ENCODE results near the gene SMCHD1.
A peak's percentile ranks its signal among the peaks of the same experiment; 100 is the strongest.

Gene SMCHD1

DNA sequence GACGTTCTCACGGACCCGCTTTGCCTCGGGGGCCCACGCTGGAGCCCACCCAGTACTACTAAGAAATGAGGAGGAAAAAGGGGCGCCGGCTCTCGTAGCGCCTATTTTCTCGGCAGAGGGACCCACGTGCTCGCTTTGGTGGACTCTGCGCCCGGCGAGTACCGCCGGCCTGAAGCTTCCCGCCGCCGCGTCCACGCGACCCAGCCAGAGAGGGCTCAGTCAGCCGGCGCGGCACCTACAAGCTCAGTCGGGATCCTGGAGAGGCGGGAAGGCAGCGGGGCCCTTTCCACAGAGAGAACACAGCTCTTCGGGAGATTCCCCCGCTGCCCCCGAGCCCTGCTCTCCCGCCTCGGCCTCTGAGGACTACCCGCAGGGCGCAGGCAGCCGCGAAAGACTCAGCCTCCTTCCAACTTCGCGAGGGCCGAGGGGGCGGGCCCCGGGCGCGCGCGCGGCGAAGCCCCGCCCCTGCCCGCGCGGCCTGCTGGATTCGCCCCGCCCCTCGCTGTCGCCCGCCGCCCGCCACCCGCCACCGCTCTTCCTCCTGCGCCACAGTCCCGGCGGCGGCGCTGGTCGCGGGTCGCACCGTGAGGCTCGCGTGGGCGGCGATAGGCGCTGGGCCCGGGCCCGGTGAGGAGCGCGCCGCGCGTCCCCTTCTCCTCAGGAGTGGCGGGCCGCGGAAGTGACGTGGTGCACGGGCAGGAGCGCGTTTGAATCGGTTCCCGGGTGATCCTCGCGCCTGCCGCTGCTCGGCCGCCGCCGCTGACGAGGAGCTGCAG, at the start of gene SMCHD1:
Gene SMCHD1 (plus strand): TSS at position 549 of the 776 bp plus-strand sequence. CDS start 350 bp downstream, outside the sequence.
- DNase-seq (ENCODE audit: low read depth): peak; percentile 84

DNA sequence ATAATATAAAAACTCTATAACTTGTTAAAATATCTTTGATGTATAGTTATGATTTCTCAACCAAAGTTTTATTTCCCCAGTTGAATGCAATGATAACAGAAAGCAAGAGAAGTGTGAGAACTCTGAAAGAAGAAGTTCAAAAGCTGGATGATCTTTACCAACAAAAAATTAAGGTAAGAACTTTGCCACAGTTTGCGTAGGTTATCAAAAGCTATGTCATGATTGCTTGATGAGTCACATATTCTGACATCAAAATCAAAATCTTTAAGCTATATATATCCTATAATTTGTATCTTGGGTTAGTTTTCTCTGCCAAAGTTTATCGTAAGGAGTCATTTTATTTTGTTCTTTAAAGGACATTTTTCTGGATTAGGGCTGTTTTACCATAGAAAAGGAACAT, 49.2 kb upstream of the SMCHD1 start:
- no peak for DNase-seq (ENCODE audit: low read depth)

DNA sequence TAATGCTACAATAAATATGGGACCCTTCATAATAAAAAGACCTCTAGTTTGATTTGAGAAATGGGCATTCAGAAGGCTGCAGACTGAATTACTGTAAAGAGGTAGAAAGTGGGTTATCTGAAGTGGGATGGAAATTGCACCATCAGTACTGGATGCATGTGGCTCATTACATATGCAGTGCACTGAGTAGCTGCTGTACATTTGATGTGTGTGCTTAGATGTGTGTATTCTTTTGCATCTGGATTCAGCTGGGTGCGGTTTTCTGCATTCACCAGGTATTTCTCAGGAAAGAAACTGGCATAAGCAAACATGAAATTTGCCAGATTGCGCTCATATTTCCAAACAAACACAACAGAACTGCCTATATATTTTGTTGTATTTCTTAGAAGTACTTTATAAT, 45.9 kb upstream of the SMCHD1 start:
- no peak for DNase-seq (ENCODE audit: low read depth)

DNA sequence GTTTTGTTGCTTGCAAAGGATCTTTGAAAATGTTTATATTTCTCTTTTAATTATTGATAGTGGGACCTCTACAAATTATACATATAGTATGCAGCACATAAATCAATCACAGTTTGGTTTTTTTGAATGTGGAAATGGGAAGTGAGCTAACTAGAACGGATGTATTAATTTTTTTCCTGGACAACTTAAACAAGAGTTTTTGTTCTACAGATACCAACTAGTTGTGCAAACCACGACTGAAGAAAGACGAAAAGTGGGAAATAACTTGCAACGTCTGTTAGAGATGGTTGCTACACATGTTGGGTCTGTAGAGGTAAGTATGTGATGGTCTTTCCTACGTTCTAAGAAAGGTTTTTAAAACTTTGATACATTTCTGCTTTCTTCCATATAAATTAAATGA, 45.0 kb upstream of the SMCHD1 start:
- no peak for DNase-seq (ENCODE audit: low read depth)

DNA sequence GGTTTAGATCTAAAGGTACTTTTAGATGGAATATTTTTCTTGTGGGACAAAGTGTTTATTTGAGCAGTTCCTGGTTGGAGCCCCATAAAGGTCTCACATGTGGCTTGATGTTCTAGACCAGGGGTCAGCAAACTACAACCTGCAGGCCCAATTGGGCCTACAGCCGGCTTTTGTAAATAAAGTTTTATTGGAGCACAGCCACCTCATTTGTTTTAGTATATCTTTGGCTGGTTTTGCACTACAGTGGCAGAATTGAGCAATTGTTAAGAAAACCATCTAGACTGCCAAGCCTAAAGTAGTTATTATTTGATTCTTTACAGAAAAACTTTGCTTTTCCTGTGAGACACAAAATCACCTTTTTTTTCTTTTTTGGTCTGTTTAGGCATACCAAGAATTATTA, 42.5 kb upstream of the SMCHD1 start:
- no peak for DNase-seq (ENCODE audit: low read depth)

DNA sequence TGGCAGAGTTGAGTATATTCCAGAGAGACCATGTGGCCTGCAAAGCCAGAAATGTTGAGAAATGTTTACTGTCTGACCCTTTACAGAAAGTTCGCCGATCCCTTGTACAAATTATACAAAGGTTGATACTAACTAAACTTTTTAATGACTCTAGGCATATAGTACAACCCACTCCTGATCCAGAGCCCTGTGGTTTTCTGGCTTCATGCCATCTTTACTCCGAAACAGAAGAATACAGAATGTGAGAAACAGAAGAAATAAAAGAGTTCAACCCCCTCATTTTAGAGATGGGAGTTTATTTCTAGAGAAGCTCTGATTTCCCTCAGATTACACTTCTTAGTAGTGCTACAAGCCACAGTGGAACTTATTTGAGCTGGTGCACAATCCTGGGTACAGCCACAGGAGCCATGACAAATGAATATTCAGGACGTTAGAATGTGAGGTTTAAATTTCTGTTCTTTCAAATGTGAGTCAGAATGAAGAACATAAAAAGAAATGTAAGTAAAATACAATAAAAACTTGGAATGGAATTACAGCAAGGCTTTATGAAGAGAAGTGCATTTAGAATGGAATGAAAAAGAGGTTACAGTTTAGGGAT, 38.0 kb upstream of the SMCHD1 start:
- peak; percentile 25 for DNase-seq (ENCODE audit: low read depth)

DNA sequence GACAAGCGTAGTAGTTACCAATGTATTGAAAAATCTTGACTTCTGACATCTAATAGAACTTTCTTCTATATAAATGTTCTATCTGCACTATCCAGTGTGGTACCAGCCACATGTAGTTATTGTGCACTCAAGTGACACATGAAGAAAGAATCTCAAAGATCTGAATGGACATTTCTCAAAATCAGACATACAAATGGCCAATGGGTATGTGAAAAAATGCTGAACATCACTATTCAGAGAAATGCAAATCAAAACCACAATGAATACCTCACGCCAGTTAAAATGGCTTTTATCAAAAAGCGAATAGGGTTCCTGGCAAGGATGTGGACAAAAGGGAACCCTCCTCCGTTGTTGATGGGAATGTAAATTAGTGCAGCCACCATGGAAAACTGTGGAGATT, 37.5 kb upstream of the SMCHD1 start:
- DNase-seq (ENCODE audit: low read depth): peak; percentile 48

DNA sequence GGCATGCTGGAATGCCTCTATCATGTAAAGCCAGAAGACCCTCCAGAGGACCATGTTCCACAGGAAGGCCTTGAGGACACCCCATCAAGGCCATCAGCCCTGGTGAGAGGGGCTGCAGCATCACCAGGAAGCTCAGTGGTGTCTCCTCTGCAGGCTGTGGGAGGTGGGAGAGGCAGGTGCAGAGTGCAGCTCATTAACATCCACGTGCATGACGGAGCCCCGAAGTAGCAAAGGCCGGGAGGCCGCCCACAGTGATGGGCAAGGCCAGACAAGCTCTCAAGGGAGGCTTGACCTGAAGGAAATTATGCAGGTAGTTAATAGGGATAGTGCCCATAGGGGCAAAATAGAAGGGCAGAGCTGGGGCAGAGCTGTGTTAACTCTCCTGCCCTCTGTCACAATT, 30.3 kb upstream of the SMCHD1 start:
- DNase-seq (ENCODE audit: low read depth): no peak

DNA sequence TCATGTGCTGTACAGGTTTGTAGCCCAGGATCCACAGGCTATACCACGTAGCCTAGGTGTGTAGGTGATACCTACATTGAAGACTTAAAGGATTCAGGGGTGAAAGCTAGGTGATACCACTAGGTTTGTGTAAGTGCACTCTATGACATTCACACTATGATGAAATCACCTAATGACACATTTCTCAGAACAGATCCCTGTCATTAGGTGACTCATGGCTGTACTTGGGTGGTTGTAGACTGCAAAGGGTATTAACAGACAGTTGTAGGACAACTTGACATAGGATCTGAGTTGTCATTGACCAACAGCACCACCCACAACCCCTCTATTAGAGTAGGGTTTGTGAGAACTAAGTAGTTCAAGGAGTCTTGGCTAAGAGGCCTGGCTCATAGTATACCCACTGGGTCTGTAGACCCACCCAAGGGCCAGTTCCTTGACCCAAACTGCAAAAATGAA, 27.7 kb upstream of the SMCHD1 start:
- peak; percentile 66 for DNase-seq (ENCODE audit: low read depth)

DNA sequence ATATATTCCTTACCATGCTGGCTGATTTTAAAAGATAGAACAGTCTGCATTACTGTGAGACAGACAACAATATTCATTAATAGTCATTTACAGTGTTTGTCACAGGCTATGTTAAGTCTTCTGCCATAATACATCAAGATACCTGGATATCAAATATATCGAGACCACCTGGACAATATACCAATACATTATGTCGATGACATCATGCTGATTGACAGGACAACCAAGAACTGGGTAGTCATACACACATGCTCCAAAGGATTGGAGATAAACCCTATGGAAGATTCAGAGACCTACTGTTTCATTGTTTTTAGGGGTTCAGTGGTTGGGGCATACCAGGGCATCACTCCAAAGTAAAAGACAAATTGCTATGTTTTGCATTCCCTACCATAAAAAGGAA, 26.5 kb upstream of the SMCHD1 start:
- no peak for DNase-seq (ENCODE audit: low read depth)

DNA sequence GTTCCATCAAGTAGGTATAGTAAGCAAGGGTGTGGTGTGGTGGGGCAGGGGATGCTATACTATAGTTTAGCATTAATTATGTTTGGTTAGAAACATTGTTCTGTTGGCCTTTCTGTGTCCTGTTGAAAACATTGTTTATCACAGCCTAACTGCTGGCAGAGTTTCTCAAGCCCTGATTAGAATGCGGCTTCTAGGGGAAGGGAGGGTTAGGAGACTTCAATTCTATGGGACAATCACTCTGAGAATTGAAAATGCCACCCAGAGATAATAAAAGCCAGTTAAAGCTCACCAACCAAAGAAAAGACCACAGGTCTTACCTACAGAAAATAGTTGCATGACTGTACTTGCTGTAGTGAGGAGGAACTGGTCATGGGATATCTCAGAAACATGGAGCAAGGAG, 19.9 kb upstream of the SMCHD1 start:
- DNase-seq (ENCODE audit: low read depth): no peak

DNA sequence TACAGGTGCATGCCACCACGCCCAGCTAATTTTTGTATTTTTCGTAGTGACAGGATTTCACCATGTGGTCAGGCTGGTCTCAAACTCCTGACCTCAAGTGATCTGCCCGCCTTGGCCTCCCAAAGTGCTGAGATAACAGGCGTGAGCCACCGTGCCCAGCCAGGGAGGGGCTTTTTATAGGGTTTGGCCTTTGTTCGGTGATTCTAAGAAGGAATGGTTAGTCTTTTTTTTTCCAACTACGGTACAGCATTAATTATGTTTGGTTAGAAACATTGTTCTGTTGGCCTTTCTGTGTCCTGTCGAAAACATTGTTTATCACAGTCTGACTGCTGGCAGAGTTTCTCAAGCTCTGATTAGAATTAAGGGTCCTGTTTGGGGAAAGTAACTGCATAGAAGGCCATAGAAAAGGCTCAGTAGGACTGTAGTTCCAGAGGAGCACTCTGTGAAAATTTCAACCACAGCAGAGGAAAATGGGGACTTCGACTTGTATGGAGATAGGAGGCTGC, 19.3 kb upstream of the SMCHD1 start:
- no peak for DNase-seq (ENCODE audit: low read depth)

DNA sequence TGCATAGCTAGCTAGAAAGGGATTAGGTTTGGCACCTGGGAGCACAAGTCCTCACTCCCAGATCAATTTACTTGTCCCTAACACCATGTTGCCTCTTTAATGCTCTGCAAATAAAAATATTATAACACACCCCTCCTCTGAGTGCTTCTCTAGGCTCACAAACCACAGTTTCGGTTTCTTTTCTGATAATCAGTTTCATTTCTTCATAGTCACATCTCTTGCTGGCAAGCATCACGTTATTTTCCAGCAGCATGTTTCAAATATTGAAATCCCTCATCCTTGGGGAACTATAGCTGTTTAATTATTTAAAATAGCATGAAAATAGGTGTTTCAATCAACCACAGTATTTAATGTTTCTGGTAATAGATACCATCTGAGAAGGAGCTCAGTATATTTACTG, 13.9 kb upstream of the SMCHD1 start:
- DNase-seq (ENCODE audit: low read depth): peak; percentile 38

DNA sequence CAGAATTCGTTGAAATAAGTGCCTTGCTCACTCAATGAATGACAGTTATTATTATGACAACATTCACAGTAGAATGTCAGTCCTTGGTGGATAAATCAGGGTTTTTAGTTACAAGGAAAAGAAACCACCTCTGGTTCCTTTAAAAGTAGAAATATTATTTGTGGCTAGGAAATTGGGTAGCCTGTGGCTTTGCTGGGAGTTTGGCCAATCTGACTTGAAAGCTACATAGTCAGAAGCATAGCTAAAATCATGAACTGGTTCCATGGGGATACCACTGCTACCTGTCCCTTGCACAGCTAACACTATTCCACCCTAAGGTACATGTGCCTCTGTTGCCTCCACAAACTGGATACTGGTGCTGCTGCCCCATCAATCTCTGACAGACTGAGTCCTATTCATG, 12.8 kb upstream of the SMCHD1 start:
- DNase-seq (ENCODE audit: low read depth): no peak

DNA sequence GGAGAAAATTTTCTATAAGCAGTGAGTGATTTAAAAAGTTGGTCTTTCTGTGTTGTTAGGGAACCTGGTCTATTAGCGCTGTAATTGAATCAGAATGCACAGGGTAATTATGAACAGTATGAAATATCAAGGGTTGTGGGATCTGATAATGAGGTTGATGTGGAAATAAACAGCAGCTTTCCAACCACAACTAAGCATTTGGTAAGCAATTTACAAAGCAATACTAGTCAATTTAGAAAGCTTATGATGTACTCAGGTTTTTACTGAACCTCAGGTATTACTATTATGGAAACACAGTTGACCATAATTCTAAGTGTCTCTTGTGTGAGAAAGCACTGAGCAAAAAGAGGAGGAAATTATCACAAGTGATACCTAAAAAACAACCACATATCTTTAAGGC, 11.0 kb upstream of the SMCHD1 start:
- no peak for DNase-seq (ENCODE audit: low read depth)

DNA sequence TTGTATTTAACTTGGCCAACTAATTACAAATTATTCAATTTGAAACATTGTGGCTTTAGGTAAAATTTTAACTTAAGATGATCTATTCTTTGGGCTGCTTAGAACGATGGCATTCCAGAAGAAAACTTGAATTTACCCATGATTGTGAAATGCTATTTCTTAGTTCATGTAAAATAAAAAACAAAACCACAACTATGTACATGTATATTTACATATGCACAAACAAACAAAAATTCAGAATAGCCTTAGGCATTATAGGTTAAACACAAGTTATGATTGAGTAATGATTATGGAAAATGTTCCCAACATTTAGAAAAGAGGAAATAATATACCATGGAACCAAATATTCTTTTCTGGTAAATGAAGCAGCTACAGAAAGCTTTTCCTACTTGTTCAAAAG, 3.5 kb upstream of the SMCHD1 start:
- peak; percentile 18 for DNase-seq (ENCODE audit: low read depth)

DNA sequence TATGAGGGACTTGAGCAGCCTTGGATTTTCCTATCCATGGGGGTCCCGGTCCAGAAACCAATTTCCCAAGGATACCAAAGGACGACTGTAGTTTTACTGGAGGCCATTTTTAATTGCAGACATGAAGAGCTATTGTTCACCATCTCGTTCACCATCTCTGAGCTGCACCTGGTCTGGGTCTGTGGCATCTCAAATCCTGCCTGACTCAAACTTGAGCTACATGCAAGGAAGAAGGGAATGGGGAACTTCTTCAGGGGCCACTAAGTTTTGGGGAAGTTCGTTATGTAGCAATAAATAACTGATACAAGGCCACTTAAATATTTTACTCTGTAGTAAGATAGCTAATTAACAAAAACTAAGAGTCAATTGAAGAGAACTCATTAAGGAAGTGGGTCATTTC, 2.1 kb upstream of the SMCHD1 start:
- DNase-seq (ENCODE audit: low read depth): no peak

DNA sequence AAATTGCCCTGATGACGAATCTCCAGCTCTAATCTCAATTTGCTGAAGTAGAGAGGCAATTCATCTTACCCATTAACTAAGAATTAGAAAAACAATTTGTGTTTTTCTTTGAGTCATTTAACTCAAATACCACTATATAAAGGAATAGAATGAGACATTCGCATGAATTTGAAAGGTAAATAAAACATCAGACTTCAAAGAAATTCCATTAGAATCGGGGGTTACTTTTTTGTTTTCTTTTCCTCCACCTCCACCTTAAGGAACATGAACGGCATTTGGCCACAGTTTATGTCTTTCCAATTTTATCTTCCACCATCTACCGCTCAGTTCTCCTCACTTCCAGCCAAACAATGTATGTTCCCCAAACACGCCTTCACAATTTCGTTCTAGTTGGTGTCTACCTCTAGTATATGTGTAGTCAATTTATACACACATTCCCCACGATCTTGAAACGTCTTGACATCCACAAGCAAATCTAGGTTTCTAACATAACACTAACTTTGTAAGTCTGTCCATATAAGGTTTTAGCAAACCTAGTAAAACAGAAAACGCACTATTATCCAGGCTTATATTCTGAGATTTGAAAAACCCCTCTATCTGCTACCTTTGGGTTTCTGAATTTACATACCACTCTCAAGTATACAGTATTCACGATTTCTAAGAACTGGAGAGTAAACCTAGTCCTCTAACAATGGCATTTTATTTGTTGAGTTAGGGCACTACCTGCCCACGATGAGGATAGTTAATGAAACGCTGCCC, 1.2 kb upstream of the SMCHD1 start:
- peak; percentile 3 for DNase-seq (ENCODE audit: low read depth)

DNA sequence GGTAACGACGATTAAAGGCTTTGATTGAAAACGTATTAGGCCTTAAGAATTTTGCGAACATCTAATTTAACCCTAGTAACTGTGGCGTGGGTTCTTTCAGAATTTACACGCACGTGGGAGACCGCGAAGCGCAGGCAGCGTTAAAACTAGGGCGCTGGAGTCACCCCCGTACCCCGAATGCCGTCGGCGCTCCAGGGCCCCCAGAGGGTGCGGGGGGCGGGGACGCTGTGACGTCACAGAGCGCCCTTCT, 673 bp upstream of the SMCHD1 start:
- peak; percentile 54 for DNase-seq (ENCODE audit: low read depth)

DNA sequence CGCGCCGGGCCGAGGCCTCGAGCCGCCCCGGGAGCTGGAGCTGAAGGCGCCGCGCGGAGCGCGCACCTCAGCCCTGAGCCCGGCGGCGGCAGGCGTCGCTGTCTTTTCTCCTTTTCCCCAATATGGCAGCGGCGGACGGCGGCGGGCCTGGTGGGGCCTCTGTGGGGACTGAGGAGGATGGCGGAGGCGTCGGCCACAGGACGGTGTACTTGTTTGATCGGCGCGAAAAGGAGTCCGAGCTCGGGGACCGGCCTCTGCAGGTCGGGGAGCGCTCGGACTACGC, 369 bp downstream of the SMCHD1 start:
- no peak for DNase-seq (ENCODE audit: low read depth)

DNA sequence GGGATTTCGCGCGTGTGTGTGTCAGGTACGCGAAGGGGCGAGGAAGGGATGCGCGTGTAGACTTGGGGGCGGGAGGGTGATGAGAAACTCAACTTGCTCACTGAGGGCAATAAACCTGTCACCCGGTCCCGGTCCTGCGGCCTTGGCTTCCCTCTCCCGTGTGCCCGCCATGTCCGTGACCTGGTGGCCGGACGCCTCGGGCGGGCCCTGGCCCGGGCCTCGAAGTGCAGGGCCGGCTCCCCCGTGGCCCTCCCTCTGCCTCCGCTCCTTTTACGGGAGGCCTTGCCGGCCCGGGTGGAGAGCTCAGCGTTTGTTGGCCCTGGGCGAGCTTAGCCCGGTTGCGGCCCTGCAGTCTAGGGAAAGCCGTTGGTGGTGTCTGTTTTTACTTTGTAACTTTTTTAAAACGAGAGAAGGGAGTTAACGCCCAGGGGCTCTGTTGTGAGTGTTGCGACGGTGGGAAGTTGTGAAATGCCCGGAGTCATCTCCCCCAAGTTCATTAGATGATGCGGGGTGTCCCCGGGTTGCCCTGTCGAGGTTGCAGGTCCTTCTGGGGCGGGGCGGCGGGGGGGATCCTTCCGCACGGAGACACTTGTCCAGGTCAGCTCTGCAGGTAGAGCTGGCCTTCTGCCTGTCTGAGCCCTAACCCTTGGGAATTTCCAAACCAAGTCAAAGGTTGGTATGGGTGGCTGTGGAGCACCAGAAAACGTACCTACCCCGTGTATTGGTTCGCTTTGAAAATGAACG, 883 bp downstream of the SMCHD1 start:
- peak; percentile 66 for DNase-seq (ENCODE audit: low read depth)

DNA sequence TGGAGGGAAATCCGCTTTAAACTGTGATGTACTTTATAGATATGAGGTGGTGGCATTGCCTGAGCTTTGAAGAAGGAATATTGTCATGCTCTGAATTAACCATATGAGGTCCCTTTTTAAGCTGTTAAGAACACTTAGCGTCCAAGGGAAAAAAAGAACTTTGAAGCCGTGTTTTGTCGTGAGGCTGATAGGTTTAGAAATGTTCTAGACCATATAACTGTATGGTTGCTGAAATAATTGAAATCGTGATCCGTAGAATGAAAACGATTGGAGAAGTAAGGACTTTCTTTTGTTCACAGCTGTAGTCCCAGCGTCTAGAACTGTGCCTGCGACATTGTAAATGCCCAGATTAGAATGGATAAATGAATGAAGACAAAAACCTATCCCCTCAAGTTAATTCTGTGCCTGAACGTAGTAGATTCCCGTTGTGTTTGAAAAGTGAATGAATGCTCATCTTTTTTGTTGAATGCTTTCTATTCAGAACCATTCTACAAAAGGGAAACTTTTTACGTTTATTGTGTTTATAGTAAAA, 1.5 kb downstream of the SMCHD1 start:
- DNase-seq (ENCODE audit: low read depth): no peak

All from ELR (cell line).